A673 (cell line): ENCODE measurements around the gene SUPT20HL2. TPM values are rescaled to one million over a fixed set of nuclear protein-coding genes. Genes with fewer than 3 reads are reported as not detected.
"Not testable (repeated sequence)": the region's sequence is repeated elsewhere in the genome, so short reads cannot be mapped to it uniquely, and the experiment has no call there.

ENCODE experiments used
- BruUV-seq: library from RNA; stranded (reverse); fragments of 400-500 nt; replicated peaks from 2 replicates; lab custom pipeline; 2021; lab: Mats Ljungman, UMichigan
- CTCF ChIA-PET: fragments of 300-600 bp; sonication (Branson Sonifier 250); formaldehyde crosslinking; loops from one replicate; lab custom pipeline; 2022; ENCODE audit warnings: antibody characterized with exemption; lab: Charles Lee
- POLR2A ChIA-PET: fragments of 300-600 bp; sonication (Branson Sonifier 250); formaldehyde crosslinking; loops from one replicate; lab custom pipeline; 2022; ENCODE audit warnings: antibody characterized with exemption; ENCODE audit not compliant: low non-redundant PET; lab: Charles Lee
- DNase-seq: peaks from one replicate; pipeline ENCODE4 v3.0.0-alpha.2; 2015; ENCODE audit warnings: low spot score
- H3K27ac ChIP-seq: fragments of 200-600 bp; sonication (generic); 2 replicates; pipeline ENCODE4 v1.5.1; 2016; ENCODE audit warnings: mixed run types, low read depth, mild to moderate bottlenecking, mixed read lengths, antibody characterized with exemption, low read length; ENCODE audit not compliant: poor library complexity, severe bottlenecking
- H3K27me3 ChIP-seq: fragments of 200-600 bp; sonication (generic); replicated peaks from 2 replicates; pipeline ENCODE4 v1.6.1; 2017; ENCODE audit warnings: mixed run types, low read depth, mild to moderate bottlenecking, mixed read lengths, antibody characterized with exemption, low read length; ENCODE audit not compliant: insufficient read depth, poor library complexity
- H3K36me3 ChIP-seq: fragments of 200-600 bp; sonication (generic); 2 replicates; pipeline ENCODE4 v1.6.1; 2016; ENCODE audit warnings: mixed run types, mild to moderate bottlenecking, mixed read lengths, antibody characterized with exemption, low read length; ENCODE audit not compliant: insufficient read depth, poor library complexity, severe bottlenecking
- H3K4me1 ChIP-seq: fragments of 200-600 bp; sonication (generic); 2 replicates; pipeline ENCODE4 v1.6.1; 2017; ENCODE audit warnings: mixed run types, mild to moderate bottlenecking, mixed read lengths, antibody characterized with exemption, low read length; ENCODE audit not compliant: insufficient read depth, poor library complexity, severe bottlenecking
- H3K4me3 ChIP-seq: fragments of 200-600 bp; sonication (generic); 2 replicates; pipeline ENCODE4 v1.5.1; 2016; ENCODE audit warnings: low read depth, mixed run types, mild to moderate bottlenecking, mixed read lengths, low read length; ENCODE audit not compliant: poor library complexity, severe bottlenecking
- H3K9me3 ChIP-seq: fragments of 200-600 bp; sonication (generic); 2 replicates; pipeline ENCODE4 v1.6.1; 2016; ENCODE audit warnings: mixed run types, low read depth, mild to moderate bottlenecking, mixed read lengths, antibody characterized with exemption, low read length; ENCODE audit not compliant: poor library complexity, severe bottlenecking
- CTCF ChIP-seq: fragments of 300-800, 200-600 bp; sonication (generic); conservative IDR thresholded peaks from 2 replicates; pipeline ENCODE4 v1.5.1; 2017; ENCODE audit warnings: low read depth, mild to moderate bottlenecking, antibody characterized with exemption, low read length, moderate library complexity, mixed read lengths
- EZH2 ChIP-seq: fragments of 200-600 bp; sonication (generic); IDR thresholded peaks from 2 replicates; pipeline ENCODE4 v1.6.1; 2017; ENCODE audit warnings: borderline replicate concordance, low read depth, mild to moderate bottlenecking, mixed read lengths, antibody characterized with exemption, low read length; ENCODE audit not compliant: poor library complexity, severe bottlenecking
- intact Hi-C: fragments of 100-400 bp; cut with micrococcal nuclease; formaldehyde crosslinking; loops from one replicate; pipeline ENCODE4 v1.10.0; 2022; ENCODE audit not compliant: unreplicated experiment
- total RNA-seq: library from RNA; stranded (reverse); gene quantifications from 2 replicates; pipeline ENCODE4 v1.2.3, GENCODE V29; 2021

Gene SUPT20HL2
- total RNA-seq, 1 experiment from 2014 or later = not detected

- ChIA-PET CTCF (no interaction called here), POLR2A (no interaction called here)
- Histone ChIP-seq H3K36me3 (no peaks in the 10 kb centered on the region), H3K27me3 (peaks cover 10% of the 10 kb centered on the region), H3K4me1 (no peaks in the 10 kb centered on the region), H3K9me3 (no peaks in the 10 kb centered on the region), H3K4me3 (no peak overlapping the region), H3K27ac (no peak overlapping the region)
- no TSS peak for BruUV-seq
- TF ChIP-seq CTCF (no peak), EZH2 (no peak)
- no peak for DNase-seq
- intact Hi-C loops = no loop called here
Measured at GRCh38 chrX:24321741-24322395, 8.0 kb upstream of the SUPT20HL2 start.

DNA sequence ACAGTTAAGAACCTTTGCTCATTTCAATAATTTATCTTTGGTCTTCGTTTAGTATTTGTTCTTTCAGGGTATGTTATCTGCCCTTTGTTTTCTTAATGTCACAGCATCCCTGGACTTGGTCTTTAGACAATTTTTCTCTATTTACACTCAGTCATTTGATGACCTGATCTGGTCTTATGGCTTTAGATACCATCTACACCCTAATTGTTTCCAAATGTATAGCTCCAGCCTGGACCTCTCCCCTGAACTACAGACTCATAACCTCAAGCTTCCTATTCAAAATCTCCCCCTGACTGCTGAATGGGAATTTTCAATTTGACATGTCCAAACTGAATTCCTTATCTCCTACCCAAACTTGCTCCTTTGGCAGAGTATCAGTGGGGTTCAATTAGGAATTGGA lies 3.7 kb upstream of the SUPT20HL2 start:
- ChIA-PET CTCF (no interaction called here), POLR2A (no interaction called here)
- H3K27ac ChIP-seq = no peak overlapping the region
- no peak overlapping the region for H3K4me3 ChIP-seq
- peaks cover 10% of the 10 kb centered on the region for H3K27me3 ChIP-seq
- BruUV-seq = no TSS peak
- DNase-seq = no peak
- TF ChIP-seq EZH2 (no peak), CTCF (no peak)
- no peaks in the 10 kb centered on the region for H3K36me3 ChIP-seq
- no peaks in the 10 kb centered on the region for H3K9me3 ChIP-seq
- no peaks in the 10 kb centered on the region for H3K4me1 ChIP-seq
- intact Hi-C loops = no loop called here

GRCh38 chrX:24316111-24316510 lies 2.2 kb upstream of the SUPT20HL2 start:
- H3K9me3 ChIP-seq = no peaks in the 10 kb centered on the region
- H3K36me3 ChIP-seq = no peaks in the 10 kb centered on the region
- CTCF ChIA-PET = no interaction called here
- DNase-seq = no peak
- peaks cover 10% of the 10 kb centered on the region for H3K27me3 ChIP-seq
- POLR2A ChIA-PET = no interaction called here
- H3K4me1 ChIP-seq = no peaks in the 10 kb centered on the region
- no TSS peak for BruUV-seq
- no peak overlapping the region for H3K4me3 ChIP-seq
- TF ChIP-seq EZH2 = no peak
- TF ChIP-seq CTCF = no peak
- no peak overlapping the region for H3K27ac ChIP-seq
- intact Hi-C loops = no loop called here

- POLR2A ChIA-PET, intact Hi-C loops, BruUV-seq: not testable (repeated sequence)
Measured at GRCh38 chrX:24312249-24312607, 1.6 kb downstream of the SUPT20HL2 start.

GRCh38 chrX:24311507-24312248 lies 2.2 kb downstream of the SUPT20HL2 start:
- POLR2A ChIA-PET, H3K9me3 ChIP-seq, BruUV-seq, DNase-seq, H3K4me1 ChIP-seq, H3K27ac ChIP-seq, H3K4me3 ChIP-seq, CTCF ChIA-PET, intact Hi-C loops, H3K36me3 ChIP-seq: not testable (repeated sequence)
- peaks cover 23% of the 10 kb centered on the region for H3K27me3 ChIP-seq

More at GRCh38 chrX:24312249-24312607, 1.6 kb downstream of the SUPT20HL2 start:
- H3K4me3 ChIP-seq, DNase-seq, H3K9me3 ChIP-seq, H3K36me3 ChIP-seq, H3K4me1 ChIP-seq, CTCF ChIA-PET, H3K27ac ChIP-seq: not testable (repeated sequence)
- peaks cover 21% of the 10 kb centered on the region for H3K27me3 ChIP-seq
